ENCODE data around the gene TEAD4. TPM values are rescaled to one million over a fixed set of nuclear protein-coding genes. Genes with fewer than 3 reads are reported as not detected.
A peak's percentile ranks its signal among the peaks of the same experiment; 100 is the strongest.

Gene TEAD4
- total and polyA plus RNA-seq, 11 donors = 5.7 to 59.2 (median 16.1) TPM

GRCh38 chr12:2923057-2923456 is 36.1 kb upstream of the TEAD4 start:
- Histone ChIP-seq H3K4me1 (peaks cover 0 to 3% (median 0%) of the 10 kb centered on the region in 12 donors), H3K36me3 (peaks cover 0 to 86% (median 63%) of the 10 kb centered on the region in 9 donors), H3K4me3 (no peak overlapping the region), H3K27ac (no peak overlapping the region), H3K9me3 (no peaks in the 10 kb centered on the region), H3K27me3 (no peaks in the 10 kb centered on the region)
- intact Hi-C loops (cut with DNase I) = no loop called here
- ATAC-seq = no peak
- no peak for DNase-seq
- TF ChIP-seq, protein P1, sequence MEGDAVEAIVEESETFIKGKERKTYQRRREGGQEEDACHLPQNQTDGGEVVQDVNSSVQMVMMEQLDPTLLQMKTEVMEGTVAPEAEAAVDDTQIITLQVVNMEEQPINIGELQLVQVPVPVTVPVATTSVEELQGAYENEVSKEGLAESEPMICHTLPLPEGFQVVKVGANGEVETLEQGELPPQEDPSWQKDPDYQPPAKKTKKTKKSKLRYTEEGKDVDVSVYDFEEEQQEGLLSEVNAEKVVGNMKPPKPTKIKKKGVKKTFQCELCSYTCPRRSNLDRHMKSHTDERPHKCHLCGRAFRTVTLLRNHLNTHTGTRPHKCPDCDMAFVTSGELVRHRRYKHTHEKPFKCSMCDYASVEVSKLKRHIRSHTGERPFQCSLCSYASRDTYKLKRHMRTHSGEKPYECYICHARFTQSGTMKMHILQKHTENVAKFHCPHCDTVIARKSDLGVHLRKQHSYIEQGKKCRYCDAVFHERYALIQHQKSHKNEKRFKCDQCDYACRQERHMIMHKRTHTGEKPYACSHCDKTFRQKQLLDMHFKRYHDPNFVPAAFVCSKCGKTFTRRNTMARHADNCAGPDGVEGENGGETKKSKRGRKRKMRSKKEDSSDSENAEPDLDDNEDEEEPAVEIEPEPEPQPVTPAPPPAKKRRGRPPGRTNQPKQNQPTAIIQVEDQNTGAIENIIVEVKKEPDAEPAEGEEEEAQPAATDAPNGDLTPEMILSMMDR (IDR thresholded peaks at IDR 0.05) = no peak
- TF ChIP-seq POLR2A (IDR thresholded peaks at IDR 0.05) = no peak
- 97 to 99% (median 98%) methylated on average over 9 of the region's 9 CpGs for WGBS, 4 donors

DNA sequence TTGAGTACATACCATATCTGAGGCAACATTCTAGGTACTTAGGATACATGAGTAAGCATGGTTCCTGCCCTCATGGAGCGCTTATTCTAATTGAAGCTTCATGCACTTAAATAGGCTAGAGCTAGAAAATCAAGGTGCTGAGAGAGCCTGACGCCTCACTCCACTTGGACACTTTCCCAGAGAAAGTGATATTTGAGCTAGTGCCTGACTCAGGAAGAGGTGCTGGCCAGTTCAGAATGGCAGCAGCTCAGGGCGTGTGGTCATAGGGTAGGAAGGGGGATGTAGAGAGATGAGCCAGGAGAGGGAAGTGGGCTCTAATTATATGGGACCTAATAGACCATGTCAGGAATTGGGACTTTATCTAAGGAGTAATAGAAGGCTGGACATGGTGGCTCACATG is 35.2 kb upstream of the TEAD4 start:
- Histone ChIP-seq H3K4me3 (no peak overlapping the region), H3K9me3 (no peaks in the 10 kb centered on the region), H3K27ac (no peak overlapping the region), H3K27me3 (no peaks in the 10 kb centered on the region), H3K36me3 (peaks cover 0 to 90% (median 67%) of the 10 kb centered on the region in 9 donors), H3K4me1 (peaks cover 0 to 3% (median 0%) of the 10 kb centered on the region in 12 donors)
- 59 to 78% (median 71%) methylated on average over 3 of the region's 3 CpGs for WGBS, 4 donors
- ATAC-seq (peak in 3 of 4 donors; percentile 39 to 70 (median 69)), DNase-seq (no peak)
- intact Hi-C loops (cut with DNase I) = no loop called here
- TF ChIP-seq, protein P1 (IDR thresholded peaks at IDR 0.05) = no peak
- no peak for TF ChIP-seq POLR2A (IDR thresholded peaks at IDR 0.05)

DNA sequence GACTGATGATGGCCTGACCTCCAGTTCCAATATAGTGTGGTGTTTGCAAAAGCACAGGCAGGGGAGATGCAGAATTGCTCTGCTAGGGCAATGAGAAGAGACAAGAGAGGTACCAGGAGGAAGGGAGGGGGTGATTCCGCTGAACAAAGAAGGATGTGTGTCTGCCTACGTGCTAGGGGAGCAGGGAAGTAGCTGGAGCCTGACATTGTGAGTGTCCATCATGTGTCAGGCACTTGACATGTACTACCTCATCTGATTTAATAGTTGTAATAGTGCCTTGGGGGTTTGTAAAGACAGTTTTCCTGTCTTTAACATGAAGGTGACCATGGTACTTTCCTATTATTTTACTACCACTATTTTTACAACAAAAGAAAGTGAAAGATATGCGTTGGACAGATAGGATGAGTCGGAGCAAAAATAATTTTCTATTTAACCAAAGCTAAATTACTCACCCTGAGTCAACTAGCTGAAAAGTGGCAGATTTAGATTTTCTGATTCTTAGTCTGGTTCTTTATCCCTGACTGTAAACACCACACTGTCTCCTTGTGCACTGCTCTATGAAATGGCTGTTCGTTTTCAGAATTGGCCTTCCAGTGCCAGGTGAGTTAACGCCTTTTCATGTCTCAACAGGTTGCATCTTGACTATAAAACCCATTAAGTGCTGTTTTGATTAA is 33.7 kb upstream of the TEAD4 start:
- Histone ChIP-seq H3K27ac (no peak overlapping the region), H3K4me3 (no peak overlapping the region), H3K27me3 (no peaks in the 10 kb centered on the region), H3K36me3 (peaks cover 0 to 95% (median 67%) of the 10 kb centered on the region in 9 donors), H3K4me1 (peaks cover 0 to 3% (median 0%) of the 10 kb centered on the region in 12 donors), H3K9me3 (no peaks in the 10 kb centered on the region)
- no peak for ATAC-seq
- TF ChIP-seq, protein P1 (IDR thresholded peaks at IDR 0.05) = no peak
- TF ChIP-seq POLR2A (IDR thresholded peaks at IDR 0.05) = no peak
- 91 to 93% (median 92%) methylated on average over 6 of the region's 6 CpGs for WGBS, 4 donors
- intact Hi-C loops (cut with DNase I) = no loop called here
- no peak for DNase-seq

- Histone ChIP-seq H3K4me1 (no peaks in the 10 kb centered on the region), H3K27me3 (no peaks in the 10 kb centered on the region), H3K4me3 (no peak overlapping the region), H3K36me3 (peaks cover 0 to 96% (median 69%) of the 10 kb centered on the region in 9 donors), H3K27ac (no peak overlapping the region), H3K9me3 (no peaks in the 10 kb centered on the region)
- DNase-seq (no peak), ATAC-seq (peak in 1 of 4 donors; percentile 34)
- no peak for TF ChIP-seq POLR2A (IDR thresholded peaks at IDR 0.05)
- TF ChIP-seq, protein P1 (IDR thresholded peaks at IDR 0.05) = no peak
- WGBS, 4 donors = 57 to 77% (median 67%) methylated on average over 8 of the region's 8 CpGs
- intact Hi-C loops (cut with DNase I) = no loop called here
Observed at GRCh38 chr12:2930865-2931264, 28.3 kb upstream of the TEAD4 start.
